Stimulated activated CD8-positive, alpha-beta memory T cell treated with anti-CD3 and anti-CD28 coated beads, Interleukin-7, amount 100 ng/mL, for 1 hour (primary cell): ENCODE results near the gene PYM1.
"Not testable (repeated sequence)": the region's sequence is repeated elsewhere in the genome, so short reads cannot be mapped to it uniquely, and the experiment has no call there.

Experiments used
- DNase-seq, 2 donors: peaks; one replicate each; pipeline ENCODE4 v3.0.0-alpha.2; 2020; ENCODE audit warnings: low read depth in 2 of 2

Gene PYM1

DNA sequence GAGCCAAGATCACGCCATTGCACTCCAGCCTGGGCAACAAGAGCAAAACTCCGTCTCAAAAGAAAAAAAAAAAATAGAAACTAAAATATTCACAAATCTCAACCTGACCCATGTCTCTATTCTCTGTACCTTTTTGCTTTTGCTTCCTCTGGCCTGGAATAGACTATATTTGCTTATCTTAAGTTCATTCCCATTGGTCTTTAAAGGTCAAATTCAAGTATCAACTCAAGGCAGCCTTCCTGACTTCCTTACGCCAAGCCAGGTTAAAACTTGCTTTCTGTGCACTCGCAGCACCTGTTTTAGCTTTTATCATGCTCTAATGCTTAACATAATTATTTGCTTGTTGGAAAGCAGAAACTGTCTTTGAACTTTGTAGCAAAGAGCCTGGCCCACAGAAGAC lies 14.8 kb downstream of the PYM1 start:
- DNase-seq = no peak

DNA sequence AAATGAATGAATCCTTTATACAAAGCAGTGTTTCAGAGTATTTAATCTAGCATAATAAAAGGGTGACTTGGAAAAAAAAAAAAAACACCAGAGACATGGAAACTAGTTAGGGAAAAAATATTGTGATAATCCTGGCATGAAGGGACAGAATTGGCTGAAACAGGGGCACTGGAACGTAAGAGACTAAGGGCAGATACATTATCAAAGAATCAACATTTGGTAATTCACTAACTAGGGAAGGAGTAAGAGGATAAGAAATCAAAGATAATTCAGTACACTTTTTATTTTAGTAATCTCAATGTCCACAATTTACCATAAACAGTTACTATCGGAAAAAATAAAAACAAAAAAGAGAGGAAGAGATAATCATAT lies 18.2 kb downstream of the PYM1 start:
- no peak for DNase-seq

DNA sequence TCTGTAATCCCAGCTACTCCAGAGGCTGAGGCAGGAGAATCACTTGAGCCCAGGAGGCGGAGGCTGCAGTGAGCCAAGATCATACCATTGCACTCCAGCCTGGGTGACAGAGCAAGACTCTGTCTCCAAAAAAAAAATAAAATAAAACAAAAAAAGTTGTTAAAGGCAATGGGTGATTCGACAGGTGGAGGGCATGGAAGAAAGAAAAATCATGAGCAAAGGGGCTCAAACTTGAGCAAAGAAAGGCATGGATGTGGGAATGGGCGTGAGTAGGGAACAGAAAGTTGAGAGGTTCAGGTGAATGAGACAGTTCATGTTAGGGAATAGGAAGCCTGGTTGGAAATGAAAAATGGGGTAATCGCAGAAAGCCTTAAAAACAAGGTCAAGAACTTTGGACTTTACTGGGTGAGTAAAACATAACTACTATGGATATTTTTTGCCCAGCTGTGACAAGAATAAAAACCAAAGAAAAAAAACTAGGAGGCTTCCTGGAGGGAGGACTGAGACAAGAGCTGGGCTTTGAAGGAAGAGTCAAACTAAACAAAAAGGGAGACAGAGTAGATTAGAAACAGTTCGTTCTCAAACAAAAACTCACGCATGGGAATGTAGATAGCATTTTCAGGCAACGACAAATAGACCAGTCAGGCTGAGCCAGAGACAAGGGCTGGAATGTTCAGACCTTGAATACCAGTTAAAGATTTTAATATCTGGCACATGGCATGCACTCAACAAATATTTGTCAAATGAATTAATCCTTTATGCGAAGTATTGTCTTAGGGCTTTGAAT lies 18.8 kb downstream of the PYM1 start:
- DNase-seq = no peak

DNA sequence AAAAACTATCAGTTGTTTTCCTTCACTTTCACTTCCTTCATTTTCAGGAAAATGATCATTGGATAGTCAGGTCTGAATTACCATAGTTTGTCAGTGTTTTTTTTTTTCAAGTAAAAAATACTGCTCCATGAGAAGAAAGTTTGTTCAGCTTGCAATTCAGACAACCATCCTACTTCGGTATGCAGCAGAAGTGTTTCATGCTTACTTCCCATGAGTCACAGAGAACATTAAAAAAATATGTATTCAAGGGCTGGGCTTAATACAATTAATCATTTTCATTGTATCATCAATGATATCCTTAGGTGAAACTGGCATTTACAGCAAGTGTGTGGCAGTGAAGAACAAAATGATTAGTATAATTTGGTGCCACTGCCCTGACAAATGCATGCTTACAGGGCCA lies 21.6 kb downstream of the PYM1 start:
- no peak for DNase-seq

DNA sequence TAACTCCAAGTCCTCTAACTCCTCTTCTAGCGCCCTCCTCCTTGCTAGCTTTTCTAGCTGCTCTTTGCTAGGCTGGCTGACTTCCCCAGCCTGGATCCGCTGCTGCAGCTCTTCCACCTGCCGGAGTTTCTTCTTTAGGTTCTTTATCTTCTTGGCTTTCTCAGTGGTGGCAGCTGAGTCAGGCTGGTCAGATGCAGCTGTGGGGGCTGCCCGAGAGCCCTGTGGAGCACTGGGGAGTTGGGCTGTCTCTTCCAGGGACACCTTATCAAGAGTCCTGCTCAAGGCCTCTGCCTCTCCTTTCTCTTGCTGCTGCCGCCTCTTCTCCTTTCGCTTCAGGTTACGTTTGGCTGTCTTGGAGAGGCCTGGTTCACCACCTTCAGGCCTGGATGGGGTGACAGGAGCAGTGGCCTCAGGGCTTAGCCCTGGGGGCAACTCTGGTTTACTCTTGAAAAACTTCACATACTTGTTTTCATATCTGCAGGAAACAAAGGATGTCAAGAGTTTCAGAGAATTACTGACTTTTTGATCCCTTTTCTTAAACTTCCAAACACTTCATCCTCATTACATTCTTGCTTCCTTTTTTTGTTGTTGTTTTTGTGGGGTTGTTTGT lies 25.7 kb downstream of the PYM1 start:
- no peak for DNase-seq

DNA sequence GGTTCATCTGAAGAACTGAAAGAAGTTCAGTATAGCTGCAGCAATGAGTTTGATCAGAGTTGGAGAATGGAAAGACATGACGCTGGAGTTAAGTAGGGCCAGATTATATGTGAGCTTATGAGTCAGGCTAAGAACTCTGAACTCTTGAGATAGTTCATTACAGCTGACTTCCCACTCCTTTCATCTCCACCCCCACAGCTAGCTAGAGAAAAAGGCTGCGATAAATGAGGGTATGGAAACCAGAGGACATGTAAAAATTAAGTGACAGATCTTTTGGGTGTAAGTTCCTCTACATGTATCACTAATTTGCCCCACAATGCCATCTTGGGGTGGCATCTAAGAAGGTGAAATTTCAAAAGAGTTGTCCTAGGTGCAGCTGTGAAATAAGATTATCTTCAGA lies 28.6 kb downstream of the PYM1 start:
- no peak for DNase-seq

DNA sequence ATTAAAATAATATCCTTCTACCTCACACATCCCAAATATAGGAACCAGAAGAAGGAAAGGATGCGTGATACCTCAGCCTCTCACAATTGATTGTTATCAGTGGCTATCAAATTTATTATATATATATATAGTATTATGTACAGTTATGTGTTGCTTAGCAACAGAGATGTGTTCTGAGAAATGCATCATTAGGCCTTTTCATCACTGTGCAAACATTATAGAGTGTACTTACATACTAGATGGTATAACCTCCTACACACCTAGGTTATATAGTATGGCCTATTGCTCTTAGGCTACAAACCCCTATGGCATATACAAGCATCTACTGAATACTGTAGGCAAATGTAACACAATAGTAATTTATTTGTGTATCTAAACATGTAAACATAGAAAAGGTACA lies 34.0 kb downstream of the PYM1 start:
- DNase-seq = no peak

DNA sequence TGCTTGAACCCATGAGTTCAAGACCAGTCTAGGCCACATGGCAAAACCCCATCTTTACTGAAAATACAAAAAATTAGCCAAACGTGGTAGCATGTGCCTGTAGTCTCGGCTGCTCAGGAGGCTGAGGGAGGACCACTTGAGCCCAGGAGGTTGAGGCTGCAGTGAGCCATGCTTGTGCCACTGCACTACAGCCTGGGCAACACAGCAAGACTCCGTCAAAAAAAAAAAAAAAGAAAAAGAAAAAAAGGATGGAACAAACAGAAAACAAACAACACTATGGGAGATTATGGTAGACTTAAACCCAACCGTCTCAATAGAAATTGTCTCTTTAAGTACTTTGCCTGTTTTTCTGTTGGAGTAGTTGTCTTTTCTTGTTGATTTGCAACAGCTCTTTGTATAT lies 36.4 kb downstream of the PYM1 start:
- no peak for DNase-seq

DNA sequence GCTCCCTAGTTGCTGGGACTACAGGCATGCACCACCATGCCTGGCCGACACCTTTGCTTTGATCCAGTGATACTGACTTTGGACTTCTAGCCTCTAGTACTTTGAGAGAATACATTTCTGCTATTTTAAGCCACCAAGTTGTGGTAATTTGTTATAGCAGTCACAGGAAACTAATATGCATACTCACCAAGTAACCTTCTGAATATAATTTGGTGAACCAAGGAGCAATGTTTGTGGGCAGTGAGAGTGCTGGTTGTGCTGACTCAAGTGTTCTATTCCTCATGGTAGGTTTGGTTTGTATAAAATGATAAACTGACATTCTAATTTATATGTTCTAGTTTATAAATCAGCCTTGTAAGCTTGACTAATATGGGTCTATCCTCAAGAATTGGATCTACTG lies 42.6 kb downstream of the PYM1 start:
- DNase-seq = no peak

DNA sequence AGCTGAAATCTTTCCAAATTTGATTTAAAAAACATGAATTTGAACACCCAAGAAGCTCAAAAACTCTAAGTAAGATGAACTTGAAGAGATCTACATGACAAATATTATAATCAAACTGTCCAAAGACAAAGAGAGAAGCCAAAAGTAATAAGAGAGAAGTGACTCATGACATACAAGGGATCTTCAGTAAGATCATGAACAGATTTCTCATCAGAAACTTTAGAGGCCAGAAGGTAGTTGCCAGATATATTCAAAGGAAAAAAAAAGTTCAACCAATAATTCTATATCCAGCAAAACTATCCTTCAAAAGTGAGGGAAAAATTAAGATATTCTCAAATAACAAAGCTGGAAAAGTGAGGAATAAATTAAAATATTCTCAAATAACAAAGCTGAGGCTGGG lies 49.9 kb downstream of the PYM1 start:
- no peak for DNase-seq

DNA sequence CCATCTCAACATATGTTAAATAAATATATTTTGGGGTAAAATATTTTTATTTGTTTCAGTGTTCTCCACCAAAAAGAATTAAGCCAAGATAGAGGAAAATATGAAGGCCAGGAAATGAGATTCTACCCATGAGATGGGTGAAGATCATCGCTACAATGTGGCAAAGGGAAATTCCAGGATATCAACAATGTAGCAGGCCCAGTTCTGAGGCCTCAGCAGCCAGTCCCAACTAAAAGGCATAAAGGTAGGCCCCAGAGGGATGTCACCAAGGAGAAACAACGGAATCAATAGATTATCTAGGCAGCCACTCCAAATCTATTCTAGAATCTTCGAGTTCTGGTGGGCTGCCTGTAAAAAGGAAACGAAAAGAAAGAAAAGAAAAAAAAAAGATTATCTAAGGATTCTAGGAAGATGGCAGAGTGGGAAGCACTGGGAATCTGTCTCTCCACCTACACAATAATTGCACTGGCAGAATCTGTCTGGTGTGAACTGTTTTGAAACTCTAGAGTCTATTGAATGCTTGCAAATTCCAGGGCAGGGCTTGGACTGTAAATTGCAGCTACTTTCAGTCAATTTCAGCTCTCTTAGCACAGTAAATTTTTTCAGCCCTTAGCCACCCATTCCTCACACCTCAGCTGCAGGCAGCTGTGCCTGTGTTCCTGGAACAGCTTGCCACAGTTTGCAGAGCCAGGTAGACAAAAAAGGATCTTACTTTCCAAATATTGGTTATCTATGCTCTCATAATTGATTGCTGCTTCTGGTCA lies 51.8 kb downstream of the PYM1 start:
- no peak for DNase-seq

DNA sequence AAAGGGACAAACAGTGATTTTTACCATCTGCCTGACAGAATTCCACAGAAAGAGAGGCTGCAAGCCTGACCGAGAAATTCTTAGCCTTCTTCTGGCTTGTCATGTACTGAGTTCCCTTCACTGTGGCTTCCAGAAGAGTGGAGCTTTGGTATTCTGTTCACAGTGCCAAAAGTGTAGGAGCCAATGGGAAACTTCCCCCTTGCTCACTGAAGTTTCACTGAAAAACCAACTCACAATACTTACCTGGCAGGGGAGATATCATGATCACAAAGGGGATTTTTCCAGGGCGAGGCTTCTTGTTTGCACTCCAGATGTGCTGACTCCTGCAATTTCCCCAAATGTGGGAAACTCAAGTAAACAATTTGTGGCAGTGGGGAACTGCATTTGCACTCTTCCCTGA lies 53.3 kb downstream of the PYM1 start:
- DNase-seq = no peak

DNA sequence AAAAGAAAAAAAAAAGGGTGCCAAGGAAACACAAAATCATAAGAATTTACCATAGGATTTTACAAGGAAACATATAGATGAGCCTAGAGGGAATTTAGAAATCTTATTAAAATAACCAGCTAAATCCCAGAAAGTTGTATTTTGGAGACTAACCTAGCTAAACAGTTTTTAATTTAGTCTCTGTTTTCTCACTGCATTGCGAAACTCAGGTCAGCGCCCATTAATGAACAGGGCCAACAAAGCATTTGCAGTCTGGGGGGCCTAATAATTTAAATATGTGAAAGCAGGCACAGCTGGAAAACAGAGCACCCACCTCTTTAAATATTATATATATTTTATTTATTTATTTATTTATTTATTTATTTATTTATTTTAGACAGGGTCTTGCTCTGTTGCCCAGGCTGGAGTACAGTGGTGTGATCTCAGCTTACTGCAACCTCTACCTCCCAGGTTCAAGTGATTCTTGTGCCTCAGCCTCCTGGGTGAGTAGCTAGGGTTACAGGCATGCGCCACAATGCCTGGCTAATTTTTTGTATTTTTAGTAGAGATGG lies 61.2 kb downstream of the PYM1 start:
- DNase-seq = not testable (repeated sequence)

DNA sequence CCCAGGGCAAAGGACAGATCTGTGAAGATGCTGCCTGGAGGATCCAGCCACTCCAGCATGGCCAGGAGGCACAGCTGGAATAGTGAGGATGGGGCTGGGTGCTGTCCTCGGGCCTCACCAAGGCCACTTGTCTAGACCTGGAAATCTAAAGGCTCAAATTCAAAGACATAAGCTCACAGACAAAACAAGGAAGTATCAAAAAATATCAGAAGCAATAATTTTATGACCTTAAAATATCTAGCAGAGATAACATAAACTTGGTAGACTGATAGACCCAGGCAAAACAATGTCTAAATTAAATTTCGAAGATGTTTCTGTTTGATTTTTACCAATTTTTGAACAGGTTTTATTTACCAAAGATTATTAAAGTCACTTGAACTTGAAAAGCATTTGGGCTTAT lies 62.4 kb downstream of the PYM1 start:
- DNase-seq = no peak

DNA sequence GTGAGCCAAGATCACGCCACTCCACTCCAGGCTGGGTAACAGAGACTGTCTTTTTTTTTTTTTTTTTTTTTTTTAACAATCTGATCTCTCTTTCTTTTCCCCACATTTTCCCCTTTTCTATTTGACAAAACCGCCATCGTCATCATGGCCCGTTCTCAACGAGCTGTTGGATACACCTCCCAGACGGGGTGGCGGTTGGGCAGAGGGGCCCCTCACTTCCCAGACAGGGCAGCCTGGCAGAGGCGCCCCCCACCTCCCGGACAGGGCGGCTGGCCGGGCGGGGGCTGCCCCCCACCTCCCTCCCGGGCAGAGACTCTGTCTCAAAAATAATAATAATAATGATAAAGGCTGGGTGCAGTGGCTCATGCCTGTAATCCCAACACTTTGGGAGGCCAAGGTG lies 64.8 kb downstream of the PYM1 start:
- not testable (repeated sequence) for DNase-seq

DNA sequence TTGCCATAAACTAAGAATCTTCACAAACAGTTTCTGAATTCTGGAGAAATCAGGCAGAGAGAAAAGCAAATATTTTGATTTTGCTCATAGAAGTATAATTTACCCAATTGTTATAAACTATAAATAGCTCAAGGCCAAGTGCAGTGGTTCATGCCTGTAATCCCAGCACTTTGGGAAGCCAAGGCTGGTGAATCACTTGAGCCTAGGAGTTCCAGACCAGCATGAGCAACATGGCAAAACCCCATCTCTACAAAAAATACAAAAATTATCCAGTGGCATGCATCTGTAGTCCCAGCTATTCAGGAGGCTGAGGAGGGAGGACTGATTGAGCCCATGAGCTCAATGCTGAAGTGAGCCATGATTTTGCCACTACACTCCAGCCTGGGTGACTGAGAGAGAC lies 65.4 kb downstream of the PYM1 start:
- DNase-seq = no peak

DNA sequence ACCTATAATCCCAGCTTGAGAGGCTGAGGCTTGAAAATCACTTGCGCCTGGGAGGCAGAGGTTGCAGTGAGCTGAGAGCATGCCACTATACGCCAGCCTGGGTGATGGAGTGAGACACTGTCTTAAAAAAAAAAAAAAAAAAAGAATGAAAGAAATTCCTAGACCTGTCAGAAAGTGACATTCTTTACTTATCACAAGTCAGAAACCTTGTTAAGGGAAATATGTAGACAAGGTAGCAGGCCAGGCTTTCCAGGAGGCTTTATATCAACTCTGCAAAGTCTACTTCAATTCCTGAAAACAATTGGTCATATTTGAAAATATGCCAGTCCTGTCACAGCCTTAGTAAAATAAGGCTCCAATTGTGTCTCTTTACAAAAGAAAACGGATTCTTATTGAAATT lies 65.8 kb downstream of the PYM1 start:
- no peak for DNase-seq

DNA sequence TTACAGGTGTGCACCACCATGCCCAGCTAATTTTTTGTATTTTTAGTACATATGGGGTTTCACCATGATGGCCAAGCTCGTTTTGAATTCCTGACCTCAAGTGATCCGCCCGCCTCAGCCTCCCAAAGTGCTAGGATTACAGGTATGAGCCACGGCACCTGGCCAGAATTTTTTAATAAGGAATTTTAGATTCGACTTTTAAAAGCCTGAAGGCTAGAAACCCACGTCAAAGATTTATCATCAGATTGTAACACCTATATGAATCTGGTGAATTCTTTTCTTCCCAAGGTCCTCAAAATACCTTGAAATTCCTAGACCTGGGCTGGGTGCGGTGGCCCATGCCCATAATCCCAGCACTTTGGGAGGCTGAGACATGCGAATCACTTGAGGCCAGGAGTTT lies 66.3 kb downstream of the PYM1 start:
- no peak for DNase-seq

DNA sequence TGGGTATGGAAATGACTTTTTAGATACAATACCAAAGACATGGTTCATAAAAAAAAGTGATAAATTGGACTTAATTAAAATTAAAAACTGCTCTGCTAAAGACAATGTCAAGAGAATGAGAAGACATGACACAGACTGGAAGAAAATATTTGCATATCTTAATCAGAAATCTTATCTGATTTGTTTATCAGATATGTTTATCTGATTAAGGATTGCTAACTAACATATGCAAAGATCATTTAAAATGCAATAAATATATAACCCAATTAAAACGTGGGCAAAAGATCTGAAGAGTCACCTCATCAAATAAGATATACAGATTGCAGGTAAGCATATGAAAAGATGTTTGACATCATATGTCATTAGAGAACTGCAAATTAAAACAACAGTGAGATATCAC lies 75.0 kb downstream of the PYM1 start:
- no peak for DNase-seq
